Stomach (tissue), 4 donors: ENCODE results near the gene KIF3C.

ENCODE experiments used
- EP300 ChIP-seq: sonication (generic); formaldehyde crosslinking; IDR thresholded peaks from one replicate; pipeline ENCODE4 v1.6.1; 2017; ENCODE audit warnings: antibody characterized with exemption
- TF ChIP-seq, protein P1 (sequence below), 7 experiments: fragments of 450-650 bp in 4 of 7; fragments of 200-600 bp in 3 of 7; sonication (generic) in 3 of 7; IDR thresholded peaks; one replicate each; pipeline ENCODE4 v1.5.1; 2016 to 2019; ENCODE audit warnings: antibody characterized with exemption in 7 of 7, control low read depth in 2 of 7, mild to moderate bottlenecking in 1 of 7

DNA sequence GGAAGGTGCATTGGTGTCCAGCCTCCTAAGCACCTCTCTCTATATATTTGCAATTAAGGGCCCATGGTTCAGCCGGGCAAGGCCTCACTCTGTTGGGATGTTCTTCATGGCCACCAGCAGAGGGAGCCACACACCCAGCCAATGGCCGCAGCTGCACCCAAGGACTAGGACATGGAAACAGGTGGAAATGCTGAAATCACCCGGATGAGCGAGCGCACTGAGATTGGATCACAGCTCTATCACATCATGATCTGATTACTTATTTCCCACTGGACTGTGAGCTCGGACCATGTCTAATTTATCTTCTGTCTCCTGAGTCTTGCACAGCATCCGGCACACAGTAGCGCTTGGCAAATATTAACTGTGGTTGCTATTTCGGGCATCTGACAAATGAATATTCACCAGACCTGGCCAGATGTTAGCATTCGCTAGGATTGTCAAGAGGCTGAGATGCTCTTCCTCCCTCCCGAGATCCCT lies 31.2 kb downstream of the KIF3C start:
- TF ChIP-seq, protein P1, sequence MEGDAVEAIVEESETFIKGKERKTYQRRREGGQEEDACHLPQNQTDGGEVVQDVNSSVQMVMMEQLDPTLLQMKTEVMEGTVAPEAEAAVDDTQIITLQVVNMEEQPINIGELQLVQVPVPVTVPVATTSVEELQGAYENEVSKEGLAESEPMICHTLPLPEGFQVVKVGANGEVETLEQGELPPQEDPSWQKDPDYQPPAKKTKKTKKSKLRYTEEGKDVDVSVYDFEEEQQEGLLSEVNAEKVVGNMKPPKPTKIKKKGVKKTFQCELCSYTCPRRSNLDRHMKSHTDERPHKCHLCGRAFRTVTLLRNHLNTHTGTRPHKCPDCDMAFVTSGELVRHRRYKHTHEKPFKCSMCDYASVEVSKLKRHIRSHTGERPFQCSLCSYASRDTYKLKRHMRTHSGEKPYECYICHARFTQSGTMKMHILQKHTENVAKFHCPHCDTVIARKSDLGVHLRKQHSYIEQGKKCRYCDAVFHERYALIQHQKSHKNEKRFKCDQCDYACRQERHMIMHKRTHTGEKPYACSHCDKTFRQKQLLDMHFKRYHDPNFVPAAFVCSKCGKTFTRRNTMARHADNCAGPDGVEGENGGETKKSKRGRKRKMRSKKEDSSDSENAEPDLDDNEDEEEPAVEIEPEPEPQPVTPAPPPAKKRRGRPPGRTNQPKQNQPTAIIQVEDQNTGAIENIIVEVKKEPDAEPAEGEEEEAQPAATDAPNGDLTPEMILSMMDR (IDR thresholded peaks at IDR 0.05) = peak in 5 of 7 experiments; percentile 86 to 96 (median 91)
- no peak for TF ChIP-seq EP300
